ENCODE results near the gene CSNK1G3. TPM values are rescaled to one million over a fixed set of nuclear protein-coding genes. Genes with fewer than 3 reads are reported as not detected.
"Not testable (repeated sequence)": the region's sequence is repeated elsewhere in the genome, so short reads cannot be mapped to it uniquely, and the experiment has no call there.

CSNK1G3 gene
- total and polyA plus RNA-seq, 12 donors: 5.0 to 30.9 (median 24.8) TPM

- intact Hi-C loops (cut with DNase I): no loop called here
- peaks cover 0 to 72% (median 9%) of the 10 kb centered on the region in 11 donors for H3K9me3 ChIP-seq
- ATAC-seq (peak in 1 of 8 donors; percentile 30), DNase-seq (no peak)
- 96 to 97% methylated on average over 10 of the region's 10 CpGs for WGBS, 2 donors
- no peak overlapping the region for H3K4me3 ChIP-seq
- no peaks in the 10 kb centered on the region for H3K4me1 ChIP-seq
- no peak overlapping the region for H3K27ac ChIP-seq
- no peaks in the 10 kb centered on the region for H3K27me3 ChIP-seq
- H3K36me3 ChIP-seq: no peaks in the 10 kb centered on the region
- no peak for TF ChIP-seq CTCF (IDR thresholded peaks at IDR 0.05)
Observed at GRCh38 chr5:123628860-123629544, 117.0 kb downstream of the CSNK1G3 start.

GRCh38 chr5:123636006-123636405 lies 124.0 kb downstream of the CSNK1G3 start:
- Histone ChIP-seq H3K9me3 (peaks cover 0 to 21% (median 0%) of the 10 kb centered on the region in 11 donors), H3K4me1 (no peaks in the 10 kb centered on the region), H3K27me3 (no peaks in the 10 kb centered on the region), H3K27ac (no peak overlapping the region), H3K4me3 (no peak overlapping the region), H3K36me3 (no peaks in the 10 kb centered on the region)
- no peak for TF ChIP-seq CTCF (IDR thresholded peaks at IDR 0.05)
- intact Hi-C loops (cut with DNase I): no loop called here
- no peak for DNase-seq
- 96% methylated on average over 21 of the region's 21 CpGs for WGBS, 2 donors
- no peak for ATAC-seq

- ATAC-seq; H3K27ac ChIP-seq; intact Hi-C loops (cut with DNase I); H3K4me3 ChIP-seq; H3K4me1 ChIP-seq; DNase-seq; H3K27me3 ChIP-seq; H3K36me3 ChIP-seq: not testable (repeated sequence)
- peaks cover 0 to 12% (median 0%) of the 10 kb centered on the region in 11 donors for H3K9me3 ChIP-seq
- 96 to 97% methylated on average over 10 of the region's 10 CpGs for WGBS, 2 donors
Observed at GRCh38 chr5:123637028-123637427, 125.1 kb downstream of the CSNK1G3 start.

- ATAC-seq: no peak
- intact Hi-C loops (cut with DNase I): no loop called here
- Histone ChIP-seq H3K27ac (no peak overlapping the region), H3K4me3 (no peak overlapping the region), H3K4me1 (no peaks in the 10 kb centered on the region), H3K36me3 (no peaks in the 10 kb centered on the region), H3K27me3 (no peaks in the 10 kb centered on the region), H3K9me3 (peaks cover 0 to 3% (median 0%) of the 10 kb centered on the region in 11 donors)
- 83 to 86% methylated on average over 2 of the region's 2 CpGs for WGBS, 2 donors
- DNase-seq: no peak
- TF ChIP-seq CTCF (IDR thresholded peaks at IDR 0.05): no peak
Observed at GRCh38 chr5:123639244-123639643, 127.3 kb downstream of the CSNK1G3 start.

GRCh38 chr5:123645024-123645603 lies 133.1 kb downstream of the CSNK1G3 start:
- no peaks in the 10 kb centered on the region for H3K36me3 ChIP-seq
- no peak for DNase-seq
- ATAC-seq: no peak
- peaks cover 0 to 16% (median 0%) of the 10 kb centered on the region in 11 donors for H3K9me3 ChIP-seq
- 67 to 68% methylated on average over 1 of the region's 1 CpG for WGBS, 2 donors
- TF ChIP-seq CTCF (IDR thresholded peaks at IDR 0.05): no peak
- H3K27me3 ChIP-seq: no peaks in the 10 kb centered on the region
- H3K4me3 ChIP-seq: no peak overlapping the region
- no peaks in the 10 kb centered on the region for H3K4me1 ChIP-seq
- intact Hi-C loops (cut with DNase I): no loop called here
- no peak overlapping the region for H3K27ac ChIP-seq

Measured in heart right ventricle (tissue), 16 donors.